Adrenal gland (tissue), 5 donors: ENCODE results near the gene CNTLN.

Experiments
- POLR2A ChIP-seq, 2 donors: fragments of 450-650 bp; IDR thresholded peaks; one replicate each; pipeline ENCODE4 v1.6.1; 2017; ENCODE audit warnings: antibody characterized with exemption in 2 of 2, mild to moderate bottlenecking in 2 of 2, moderate library complexity in 1 of 2
- TF ChIP-seq, protein P1 (sequence below), 6 experiments: fragments of 450-650 bp in 4 of 6; fragments of 200-600 bp in 2 of 6; sonication (generic) in 1 of 6; IDR thresholded peaks; 1 replicate in 5 of 6; 2 replicates in 1 of 6; pipeline versions ENCODE4 v1.5.1 to v1.8.0; 2016 to 2021; ENCODE audit warnings: antibody characterized with exemption in 6 of 6, mild to moderate bottlenecking in 2 of 6, moderate library complexity in 1 of 6
- donor health status: DM: no; HTN: no; CAD: no.

GRCh38 chr9:17236147-17236546 lies 101.3 kb downstream of the CNTLN start:
- TF ChIP-seq, protein P1, sequence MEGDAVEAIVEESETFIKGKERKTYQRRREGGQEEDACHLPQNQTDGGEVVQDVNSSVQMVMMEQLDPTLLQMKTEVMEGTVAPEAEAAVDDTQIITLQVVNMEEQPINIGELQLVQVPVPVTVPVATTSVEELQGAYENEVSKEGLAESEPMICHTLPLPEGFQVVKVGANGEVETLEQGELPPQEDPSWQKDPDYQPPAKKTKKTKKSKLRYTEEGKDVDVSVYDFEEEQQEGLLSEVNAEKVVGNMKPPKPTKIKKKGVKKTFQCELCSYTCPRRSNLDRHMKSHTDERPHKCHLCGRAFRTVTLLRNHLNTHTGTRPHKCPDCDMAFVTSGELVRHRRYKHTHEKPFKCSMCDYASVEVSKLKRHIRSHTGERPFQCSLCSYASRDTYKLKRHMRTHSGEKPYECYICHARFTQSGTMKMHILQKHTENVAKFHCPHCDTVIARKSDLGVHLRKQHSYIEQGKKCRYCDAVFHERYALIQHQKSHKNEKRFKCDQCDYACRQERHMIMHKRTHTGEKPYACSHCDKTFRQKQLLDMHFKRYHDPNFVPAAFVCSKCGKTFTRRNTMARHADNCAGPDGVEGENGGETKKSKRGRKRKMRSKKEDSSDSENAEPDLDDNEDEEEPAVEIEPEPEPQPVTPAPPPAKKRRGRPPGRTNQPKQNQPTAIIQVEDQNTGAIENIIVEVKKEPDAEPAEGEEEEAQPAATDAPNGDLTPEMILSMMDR (IDR thresholded peaks at IDR 0.05) = no peak
- no peak for TF ChIP-seq POLR2A (IDR thresholded peaks at IDR 0.05)
